ENCODE data around the gene PRKX. TPM values are rescaled to one million over a fixed set of nuclear protein-coding genes. Genes with fewer than 3 reads are reported as not detected.
"Not testable (repeated sequence)": the region's sequence is repeated elsewhere in the genome, so short reads cannot be mapped to it uniquely, and the experiment has no call there.

PRKX gene
- total RNA-seq, 1 donor, result 15.3 TPM

DNA sequence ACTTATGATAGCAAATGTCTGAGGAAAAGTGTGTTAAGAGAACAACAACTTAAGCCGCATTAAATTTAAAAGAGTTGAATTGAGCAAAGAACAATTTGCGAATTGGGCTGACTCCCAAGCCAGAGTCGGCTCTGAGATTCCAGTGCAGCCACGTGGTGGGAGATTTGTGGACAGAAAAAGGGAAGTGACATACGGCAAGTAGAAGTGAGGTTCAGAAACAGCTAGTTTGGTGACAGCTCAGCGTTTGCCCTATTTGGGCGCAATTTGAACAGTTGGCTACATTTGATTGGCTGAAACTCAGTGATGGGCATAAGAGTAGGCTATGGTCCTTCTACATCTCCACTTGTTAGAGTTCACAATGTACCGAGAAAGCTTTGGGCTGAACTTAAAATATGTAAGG lies 124.0 kb downstream of the PRKX start:
- peak in 1 of 3 donors; percentile 5 for DNase-seq (ENCODE audit: low read depth in 2 of 3, low spot score in 2 of 3)

GRCh38 chrX:3585719-3586118 lies 127.7 kb downstream of the PRKX start:
- no peak for DNase-seq (ENCODE audit: low read depth in 2 of 3, low spot score in 2 of 3)

- DNase-seq (ENCODE audit: low read depth in 2 of 3, low spot score in 2 of 3), result no peak
Measured at GRCh38 chrX:3584415-3584996, 128.9 kb downstream of the PRKX start.

- no peak for DNase-seq (ENCODE audit: low read depth in 2 of 3, low spot score in 2 of 3)
Measured at GRCh38 chrX:3582451-3582850, 131.0 kb downstream of the PRKX start.

- DNase-seq (ENCODE audit: low read depth in 2 of 3, low spot score in 2 of 3), result no peak
Measured at GRCh38 chrX:3581609-3582108, 131.8 kb downstream of the PRKX start.

DNA sequence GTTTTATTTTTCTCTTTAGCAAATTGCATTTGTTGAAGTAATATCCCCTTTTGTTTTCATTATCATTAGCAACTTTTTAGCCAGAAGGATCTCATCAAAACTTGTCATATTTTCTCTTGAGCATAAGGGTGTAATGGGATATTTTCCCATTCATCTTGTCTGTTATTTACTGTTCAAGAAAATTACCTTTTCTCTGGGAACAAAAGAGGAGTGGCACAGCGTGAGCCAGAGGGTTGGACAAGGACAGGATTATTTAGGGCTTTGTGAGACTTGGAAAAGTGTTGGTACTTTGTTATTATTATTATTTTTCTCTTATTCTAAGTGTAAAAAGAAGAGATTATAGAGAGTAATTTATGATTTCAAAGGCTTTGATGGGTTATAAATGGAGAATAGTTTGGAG lies 135.9 kb downstream of the PRKX start:
- no peak for DNase-seq (ENCODE audit: low read depth in 2 of 3, low spot score in 2 of 3)

- DNase-seq (ENCODE audit: low read depth in 2 of 3, low spot score in 2 of 3), result no peak
Measured at GRCh38 chrX:3576886-3577501, 136.5 kb downstream of the PRKX start.

DNA sequence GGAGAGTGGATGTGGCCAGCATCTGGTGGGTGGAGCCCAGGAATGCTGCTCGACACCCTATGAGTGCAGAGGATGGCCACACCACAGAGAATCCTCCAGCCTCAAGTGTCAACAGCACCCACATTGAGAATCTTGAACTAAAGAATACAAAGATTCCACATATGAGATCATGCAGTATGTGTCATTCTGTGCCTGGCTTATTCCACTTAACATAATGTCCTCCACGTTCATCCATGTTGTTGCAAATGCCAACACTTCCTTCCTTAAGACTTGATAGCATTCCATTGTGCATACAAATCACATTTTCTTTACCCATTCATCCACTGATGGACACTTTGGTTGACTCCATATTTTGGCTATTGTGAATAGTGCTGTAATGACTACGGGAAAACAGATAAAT lies 145.8 kb downstream of the PRKX start:
- DNase-seq (ENCODE audit: low read depth in 2 of 3, low spot score in 2 of 3), result no peak

DNA sequence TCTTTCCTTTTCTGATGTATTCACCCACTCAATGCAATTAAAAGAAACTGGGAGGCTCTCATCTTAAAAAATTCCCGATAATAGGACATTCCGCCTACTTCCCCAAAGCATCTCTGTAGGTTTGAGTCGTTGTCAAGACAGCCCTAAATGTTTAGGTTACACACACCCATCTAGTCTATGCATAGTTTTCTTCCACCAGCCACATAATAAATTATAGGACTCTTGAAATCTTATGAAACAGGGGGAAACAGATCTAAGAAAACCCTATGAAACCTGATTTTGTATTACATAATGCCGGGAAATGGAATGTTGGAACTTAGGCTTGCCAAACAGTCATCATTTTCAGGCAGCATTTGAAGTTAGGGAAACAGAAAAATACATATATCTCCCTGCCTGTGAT lies 150.0 kb downstream of the PRKX start:
- DNase-seq (ENCODE audit: low read depth in 2 of 3, low spot score in 2 of 3), result no peak

DNA sequence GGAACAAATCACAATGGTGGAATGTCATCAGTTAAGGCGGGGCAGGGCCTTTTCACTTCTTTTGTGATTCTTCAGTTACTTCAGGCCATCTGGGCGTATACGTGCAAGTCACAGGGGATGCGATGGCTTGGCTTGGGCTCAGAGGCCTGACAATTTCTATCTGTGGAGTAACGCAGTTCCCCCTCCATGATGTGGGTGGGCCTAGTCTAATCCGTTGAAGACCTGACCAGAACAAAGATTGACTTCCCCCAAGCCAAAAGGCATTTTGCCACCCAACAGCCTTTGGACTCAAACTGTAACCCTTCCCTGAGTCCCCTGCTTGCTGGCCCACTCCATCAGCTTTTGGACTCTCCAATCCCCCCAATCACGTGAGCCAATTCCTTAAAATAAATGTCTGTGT lies 153.4 kb downstream of the PRKX start:
- not testable (repeated sequence) for DNase-seq (ENCODE audit: low read depth in 2 of 3, low spot score in 2 of 3)

Small RNAs within 50 kb of the gene (small RNA-seq; reads per million reads assigned to genes)
- gene RF00019 (not detected), gene RNU6-114P (not detected)
